PFSK-1 (cell line): Measurements from ENCODE around the gene CPSF3.

Experiments
- FOXP2 ChIP-seq: optimal IDR thresholded peaks from 2 replicates; pipeline ENCODE3; 2011; ENCODE audit warnings: borderline replicate concordance, control low read depth, inconsistent platforms; ENCODE audit not compliant: insufficient read depth; ENCODE audit errors: extremely low read length, extremely low read depth
- POLR2AphosphoS5 ChIP-seq: IDR thresholded peaks from 2 replicates; pipeline ENCODE4 v1.6.1; 2012; ENCODE audit warnings: low read depth, mild to moderate bottlenecking, control low read depth, low read length, moderate library complexity
- REST ChIP-seq, 2 experiments: IDR thresholded peaks; 2 replicates each; pipeline versions ENCODE4 v1.6.1 to v1.8.0; 2011 to 2012; ENCODE audit warnings: low read depth in 2 of 2, low read length in 2 of 2, control low read depth in 1 of 2, inconsistent platforms in 1 of 2, mild to moderate bottlenecking in 1 of 2, moderate library complexity in 1 of 2; ENCODE audit not compliant: insufficient read depth in 1 of 2
- SIN3A ChIP-seq: IDR thresholded peaks from 2 replicates; pipeline ENCODE4 v1.6.1; 2012; ENCODE audit warnings: mild to moderate bottlenecking, low read length, moderate library complexity, borderline replicate concordance; ENCODE audit not compliant: insufficient read depth
- TAF1 ChIP-seq: IDR thresholded peaks from 2 replicates; pipeline ENCODE4 v1.6.1; 2012; ENCODE audit warnings: low read length, control low read depth, borderline replicate concordance; ENCODE audit not compliant: insufficient read depth

Gene CPSF3

DNA sequence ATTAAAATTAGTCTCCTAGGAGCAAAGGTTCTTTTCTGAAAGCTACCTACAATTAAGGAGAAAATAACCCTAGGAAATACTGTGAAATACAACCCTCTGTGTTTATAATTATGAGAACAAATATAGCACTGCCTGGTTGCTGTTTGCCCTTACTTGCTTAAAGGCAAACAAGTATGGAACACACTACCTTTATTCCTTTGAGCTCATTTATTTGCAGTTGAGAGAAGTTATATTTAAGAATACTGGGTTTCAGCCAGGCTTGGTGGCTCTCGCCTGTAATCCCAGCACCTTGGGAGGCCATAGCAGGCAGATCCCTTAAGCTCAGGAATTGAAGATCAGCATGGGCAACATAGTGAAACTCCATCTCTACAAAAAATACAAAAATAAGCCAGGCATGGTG is 27.8 kb downstream of the CPSF3 start:
- no peak for TF ChIP-seq REST (IDR thresholded peaks at IDR 0.05; ENCODE audit: insufficient read depth in 1 of 2, low read depth in 2 of 2, low read length in 2 of 2)

- no peak for TF ChIP-seq FOXP2
- TF ChIP-seq POLR2AphosphoS5, result no peak
- TF ChIP-seq SIN3A, result no peak
- TF ChIP-seq REST (IDR thresholded peaks at IDR 0.05; ENCODE audit: insufficient read depth in 1 of 2, low read depth in 2 of 2, low read length in 2 of 2), result no peak
- no peak for TF ChIP-seq TAF1
Measured at GRCh38 chr2:9460441-9461017, 37.1 kb downstream of the CPSF3 start.

- TF ChIP-seq SIN3A (no peak), TAF1 (no peak), POLR2AphosphoS5 (no peak), REST (IDR thresholded peaks at IDR 0.05; ENCODE audit: insufficient read depth in 1 of 2, low read depth in 2 of 2, low read length in 2 of 2) (no peak), FOXP2 (no peak)
Measured at GRCh38 chr2:9461079-9461478, 37.6 kb downstream of the CPSF3 start.

- TF ChIP-seq FOXP2 (no peak), POLR2AphosphoS5 (no peak), REST (IDR thresholded peaks at IDR 0.05; ENCODE audit: insufficient read depth in 1 of 2, low read depth in 2 of 2, low read length in 2 of 2) (no peak), TAF1 (no peak), SIN3A (no peak)
Measured at GRCh38 chr2:9462313-9462712, 38.9 kb downstream of the CPSF3 start.

DNA sequence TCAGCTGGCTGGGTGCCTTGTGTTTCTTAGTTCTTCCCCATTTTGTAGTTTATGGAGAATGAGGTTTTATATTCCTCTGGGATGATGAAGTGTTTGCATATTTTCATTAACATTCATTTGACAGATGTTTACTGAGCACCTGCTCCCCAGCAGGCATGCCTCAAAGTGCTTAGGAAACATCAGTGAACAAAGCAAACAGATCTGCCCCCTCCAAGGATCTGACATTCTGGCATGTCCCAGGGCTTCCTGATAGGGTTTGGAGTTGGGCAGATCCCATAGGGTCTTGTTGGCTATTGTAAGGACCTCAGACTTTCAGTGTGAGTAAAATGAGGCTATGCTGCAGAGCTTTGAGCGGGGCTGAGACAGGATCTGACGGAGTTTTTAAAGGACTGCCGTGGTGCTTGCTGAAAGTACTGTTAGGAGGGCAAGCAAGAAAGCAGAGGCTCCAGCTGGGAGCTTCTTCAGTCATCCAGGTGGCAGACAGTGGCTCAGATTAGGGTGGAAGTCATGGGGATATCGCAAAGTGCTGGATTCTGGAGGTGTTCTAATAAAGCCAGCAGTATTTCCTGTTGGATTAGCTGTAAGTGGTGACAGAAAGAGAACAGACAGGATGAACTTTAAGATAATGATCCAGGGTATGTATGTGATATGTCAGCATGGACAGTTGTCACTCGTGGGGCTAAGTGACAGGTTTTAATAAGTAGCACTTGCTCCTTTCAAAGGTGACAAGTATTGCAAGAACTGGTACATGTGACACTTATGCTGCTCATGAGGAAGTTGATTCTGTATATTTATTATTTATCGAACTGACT is 39.6 kb downstream of the CPSF3 start:
- no peak for TF ChIP-seq REST (IDR thresholded peaks at IDR 0.05; ENCODE audit: insufficient read depth in 1 of 2, low read depth in 2 of 2, low read length in 2 of 2)
- no peak for TF ChIP-seq SIN3A
- no peak for TF ChIP-seq POLR2AphosphoS5
- no peak for TF ChIP-seq TAF1
- TF ChIP-seq FOXP2, result no peak
